ENCODE data around the gene SPEN.

Gene SPEN

GRCh38 chr1:15948091-15948591 lies 100.6 kb downstream of the SPEN start:
- peaks cover 90% of the 10 kb centered on the region for H4K20me1 ChIP-seq (ENCODE audit: insufficient read depth, low read length)
- no peaks in the 10 kb centered on the region for H3K9me3 ChIP-seq (ENCODE audit: insufficient read depth, low read length, severe bottlenecking)
- H3K4me2 ChIP-seq (ENCODE audit: insufficient read depth, low read length) = no peak overlapping the region
- TF ChIP-seq CTCF (IDR thresholded peaks at IDR 0.05; ENCODE audit: borderline replicate concordance, extremely low read depth, low read length, poor library complexity, severe bottlenecking) (no peak), EZH2 (IDR thresholded peaks at IDR 0.05; ENCODE audit: borderline replicate concordance, low read depth, low read length, severe bottlenecking) (no peak)
- no peaks in the 10 kb centered on the region for H3K4me1 ChIP-seq (ENCODE audit: insufficient read depth, low read length)
- H2AFZ ChIP-seq (ENCODE audit: low read depth, low read length) = no peak overlapping the region
- H3K36me3 ChIP-seq (ENCODE audit: insufficient read depth, low read length) = peaks cover 76% of the 10 kb centered on the region
- H3K79me2 ChIP-seq (ENCODE audit: insufficient read depth, low read length) = peaks cover 58% of the 10 kb centered on the region
- H3K4me3 ChIP-seq (ENCODE audit: low read depth in 1 of 2, low read length in 2 of 2) = no peak overlapping the region
- no peak overlapping the region for H3K27ac ChIP-seq (ENCODE audit: low read length)
- H3K27me3 ChIP-seq (ENCODE audit: insufficient read depth, low read length, poor library complexity) = no peaks in the 10 kb centered on the region
- DNase-seq = no peak
- H3K9ac ChIP-seq (ENCODE audit: low read depth, low read length) = no peak overlapping the region
- no peak for ATAC-seq (ENCODE audit: insufficient read depth, low read depth)

GRCh38 chr1:15948595-15949452 lies 101.3 kb downstream of the SPEN start:
- H3K9me3 ChIP-seq (ENCODE audit: insufficient read depth, low read length, severe bottlenecking) = no peaks in the 10 kb centered on the region
- H3K4me3 ChIP-seq (ENCODE audit: low read depth in 1 of 2, low read length in 2 of 2) = no peak overlapping the region
- ATAC-seq (ENCODE audit: insufficient read depth, low read depth) (no peak), DNase-seq (no peak)
- no peak overlapping the region for H2AFZ ChIP-seq (ENCODE audit: low read depth, low read length)
- H3K79me2 ChIP-seq (ENCODE audit: insufficient read depth, low read length) = peaks cover 65% of the 10 kb centered on the region
- TF ChIP-seq EZH2 (IDR thresholded peaks at IDR 0.05; ENCODE audit: borderline replicate concordance, low read depth, low read length, severe bottlenecking) (no peak), CTCF (IDR thresholded peaks at IDR 0.05; ENCODE audit: borderline replicate concordance, extremely low read depth, low read length, poor library complexity, severe bottlenecking) (no peak)
- H3K36me3 ChIP-seq (ENCODE audit: insufficient read depth, low read length) = peaks cover 75% of the 10 kb centered on the region
- H3K27me3 ChIP-seq (ENCODE audit: insufficient read depth, low read length, poor library complexity) = no peaks in the 10 kb centered on the region
- H3K4me2 ChIP-seq (ENCODE audit: insufficient read depth, low read length) = no peak overlapping the region
- H3K4me1 ChIP-seq (ENCODE audit: insufficient read depth, low read length) = no peaks in the 10 kb centered on the region
- H3K9ac ChIP-seq (ENCODE audit: low read depth, low read length) = no peak overlapping the region
- peaks cover 91% of the 10 kb centered on the region for H4K20me1 ChIP-seq (ENCODE audit: insufficient read depth, low read length)
- no peak overlapping the region for H3K27ac ChIP-seq (ENCODE audit: low read length)

- no peaks in the 10 kb centered on the region for H3K4me1 ChIP-seq (ENCODE audit: insufficient read depth, low read length)
- TF ChIP-seq EZH2 (IDR thresholded peaks at IDR 0.05; ENCODE audit: borderline replicate concordance, low read depth, low read length, severe bottlenecking) (no peak), CTCF (IDR thresholded peaks at IDR 0.05; ENCODE audit: borderline replicate concordance, extremely low read depth, low read length, poor library complexity, severe bottlenecking) (no peak)
- no peak overlapping the region for H2AFZ ChIP-seq (ENCODE audit: low read depth, low read length)
- peaks cover 93% of the 10 kb centered on the region for H4K20me1 ChIP-seq (ENCODE audit: insufficient read depth, low read length)
- H3K9me3 ChIP-seq (ENCODE audit: insufficient read depth, low read length, severe bottlenecking) = no peaks in the 10 kb centered on the region
- no peak overlapping the region for H3K4me2 ChIP-seq (ENCODE audit: insufficient read depth, low read length)
- peaks cover 75% of the 10 kb centered on the region for H3K36me3 ChIP-seq (ENCODE audit: insufficient read depth, low read length)
- H3K4me3 ChIP-seq (ENCODE audit: low read depth in 1 of 2, low read length in 2 of 2) = no peak overlapping the region
- peaks cover 73% of the 10 kb centered on the region for H3K79me2 ChIP-seq (ENCODE audit: insufficient read depth, low read length)
- no peak for DNase-seq
- H3K27ac ChIP-seq (ENCODE audit: low read length) = no peak overlapping the region
- ATAC-seq (ENCODE audit: insufficient read depth, low read depth) = no peak
- no peaks in the 10 kb centered on the region for H3K27me3 ChIP-seq (ENCODE audit: insufficient read depth, low read length, poor library complexity)
- H3K9ac ChIP-seq (ENCODE audit: low read depth, low read length) = no peak overlapping the region
Observed at GRCh38 chr1:15949453-15950245, 102.1 kb downstream of the SPEN start.
